HepG2 (cell line): ENCODE measurements around the gene PIEZO1.

Experiments used
- ATF1 ChIP-seq: IDR thresholded peaks from 2 replicates; pipeline ENCODE4 v1.6.1; 2016; ENCODE audit warnings: mild to moderate bottlenecking, control low read depth
- HDAC2 ChIP-seq: sonication (generic); formaldehyde crosslinking; IDR thresholded peaks from 2 replicates; pipeline ENCODE4 v1.4.0; 2020; ENCODE audit warnings: missing genetic modification reagents
- NFYB ChIP-seq: sonication (generic); formaldehyde crosslinking; IDR thresholded peaks from 2 replicates; pipeline ENCODE4 v1.4.0; 2020; ENCODE audit warnings: missing genetic modification reagents
- SMC3 ChIP-seq: IDR thresholded peaks from 2 replicates; pipeline ENCODE4 v1.6.1; 2011; ENCODE audit warnings: low read length, improper control_type of control experiment
- TF ChIP-seq, protein P1 (sequence below): sonication (generic); formaldehyde crosslinking; IDR thresholded peaks from 2 replicates; pipeline ENCODE4 v1.4.0; 2020; ENCODE audit warnings: low read depth, mild to moderate bottlenecking, missing genetic modification reagents
- TF ChIP-seq, protein P2 (sequence below): sonication (generic); formaldehyde crosslinking; IDR thresholded peaks from 2 replicates; pipeline ENCODE4 v1.5.0; 2020; ENCODE audit warnings: mild to moderate bottlenecking, missing genetic modification reagents, moderate library complexity
- TF ChIP-seq, protein P3 (sequence below): sonication (generic); formaldehyde crosslinking; IDR thresholded peaks from 2 replicates; pipeline ENCODE4 v1.5.1; 2020; ENCODE audit warnings: mild to moderate bottlenecking, missing genetic modification reagents, moderate library complexity

DNA sequence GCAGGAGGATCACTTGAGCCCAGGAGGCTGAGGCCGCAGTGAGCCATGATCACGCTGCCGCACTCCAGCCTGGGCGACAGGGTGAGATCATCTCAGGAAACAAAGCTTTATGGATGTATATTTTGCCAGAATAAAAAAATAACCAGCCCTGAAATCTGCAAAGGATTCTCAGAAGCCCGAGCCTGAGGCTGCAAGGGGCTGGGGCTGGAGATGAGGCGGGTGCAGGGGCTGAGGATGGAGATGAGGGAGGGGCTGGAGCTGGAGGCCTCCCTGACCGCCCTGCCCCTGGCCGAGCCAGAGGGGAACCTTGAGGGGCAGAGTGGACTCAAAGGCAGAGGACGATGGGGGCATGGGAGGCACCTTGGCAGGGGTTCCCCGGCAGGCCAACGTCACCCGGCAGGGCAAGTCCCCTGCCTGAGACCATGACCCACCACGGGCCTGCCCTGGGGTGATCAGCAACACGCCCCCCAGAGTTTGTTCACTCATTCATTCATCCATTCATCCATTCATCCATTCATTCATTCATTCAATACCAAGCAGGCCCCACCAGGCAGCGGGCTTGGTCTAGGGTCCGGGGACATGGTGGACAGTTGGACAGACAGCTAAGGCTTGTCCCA lies 32.5 kb downstream of the PIEZO1 start:
- TF ChIP-seq, protein P1, sequence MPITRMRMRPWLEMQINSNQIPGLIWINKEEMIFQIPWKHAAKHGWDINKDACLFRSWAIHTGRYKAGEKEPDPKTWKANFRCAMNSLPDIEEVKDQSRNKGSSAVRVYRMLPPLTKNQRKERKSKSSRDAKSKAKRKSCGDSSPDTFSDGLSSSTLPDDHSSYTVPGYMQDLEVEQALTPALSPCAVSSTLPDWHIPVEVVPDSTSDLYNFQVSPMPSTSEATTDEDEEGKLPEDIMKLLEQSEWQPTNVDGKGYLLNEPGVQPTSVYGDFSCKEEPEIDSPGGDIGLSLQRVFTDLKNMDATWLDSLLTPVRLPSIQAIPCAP, result no peak
- TF ChIP-seq ATF1 (CRISPR knock-in tag) (no peak), SMC3 (no peak), HDAC2 (CRISPR knock-in tag) (no peak), NFYB (CRISPR knock-in tag) (no peak)
- TF ChIP-seq, protein P2, sequence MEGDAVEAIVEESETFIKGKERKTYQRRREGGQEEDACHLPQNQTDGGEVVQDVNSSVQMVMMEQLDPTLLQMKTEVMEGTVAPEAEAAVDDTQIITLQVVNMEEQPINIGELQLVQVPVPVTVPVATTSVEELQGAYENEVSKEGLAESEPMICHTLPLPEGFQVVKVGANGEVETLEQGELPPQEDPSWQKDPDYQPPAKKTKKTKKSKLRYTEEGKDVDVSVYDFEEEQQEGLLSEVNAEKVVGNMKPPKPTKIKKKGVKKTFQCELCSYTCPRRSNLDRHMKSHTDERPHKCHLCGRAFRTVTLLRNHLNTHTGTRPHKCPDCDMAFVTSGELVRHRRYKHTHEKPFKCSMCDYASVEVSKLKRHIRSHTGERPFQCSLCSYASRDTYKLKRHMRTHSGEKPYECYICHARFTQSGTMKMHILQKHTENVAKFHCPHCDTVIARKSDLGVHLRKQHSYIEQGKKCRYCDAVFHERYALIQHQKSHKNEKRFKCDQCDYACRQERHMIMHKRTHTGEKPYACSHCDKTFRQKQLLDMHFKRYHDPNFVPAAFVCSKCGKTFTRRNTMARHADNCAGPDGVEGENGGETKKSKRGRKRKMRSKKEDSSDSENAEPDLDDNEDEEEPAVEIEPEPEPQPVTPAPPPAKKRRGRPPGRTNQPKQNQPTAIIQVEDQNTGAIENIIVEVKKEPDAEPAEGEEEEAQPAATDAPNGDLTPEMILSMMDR (CRISPR knock-in tag), result no peak
- TF ChIP-seq, protein P3, sequence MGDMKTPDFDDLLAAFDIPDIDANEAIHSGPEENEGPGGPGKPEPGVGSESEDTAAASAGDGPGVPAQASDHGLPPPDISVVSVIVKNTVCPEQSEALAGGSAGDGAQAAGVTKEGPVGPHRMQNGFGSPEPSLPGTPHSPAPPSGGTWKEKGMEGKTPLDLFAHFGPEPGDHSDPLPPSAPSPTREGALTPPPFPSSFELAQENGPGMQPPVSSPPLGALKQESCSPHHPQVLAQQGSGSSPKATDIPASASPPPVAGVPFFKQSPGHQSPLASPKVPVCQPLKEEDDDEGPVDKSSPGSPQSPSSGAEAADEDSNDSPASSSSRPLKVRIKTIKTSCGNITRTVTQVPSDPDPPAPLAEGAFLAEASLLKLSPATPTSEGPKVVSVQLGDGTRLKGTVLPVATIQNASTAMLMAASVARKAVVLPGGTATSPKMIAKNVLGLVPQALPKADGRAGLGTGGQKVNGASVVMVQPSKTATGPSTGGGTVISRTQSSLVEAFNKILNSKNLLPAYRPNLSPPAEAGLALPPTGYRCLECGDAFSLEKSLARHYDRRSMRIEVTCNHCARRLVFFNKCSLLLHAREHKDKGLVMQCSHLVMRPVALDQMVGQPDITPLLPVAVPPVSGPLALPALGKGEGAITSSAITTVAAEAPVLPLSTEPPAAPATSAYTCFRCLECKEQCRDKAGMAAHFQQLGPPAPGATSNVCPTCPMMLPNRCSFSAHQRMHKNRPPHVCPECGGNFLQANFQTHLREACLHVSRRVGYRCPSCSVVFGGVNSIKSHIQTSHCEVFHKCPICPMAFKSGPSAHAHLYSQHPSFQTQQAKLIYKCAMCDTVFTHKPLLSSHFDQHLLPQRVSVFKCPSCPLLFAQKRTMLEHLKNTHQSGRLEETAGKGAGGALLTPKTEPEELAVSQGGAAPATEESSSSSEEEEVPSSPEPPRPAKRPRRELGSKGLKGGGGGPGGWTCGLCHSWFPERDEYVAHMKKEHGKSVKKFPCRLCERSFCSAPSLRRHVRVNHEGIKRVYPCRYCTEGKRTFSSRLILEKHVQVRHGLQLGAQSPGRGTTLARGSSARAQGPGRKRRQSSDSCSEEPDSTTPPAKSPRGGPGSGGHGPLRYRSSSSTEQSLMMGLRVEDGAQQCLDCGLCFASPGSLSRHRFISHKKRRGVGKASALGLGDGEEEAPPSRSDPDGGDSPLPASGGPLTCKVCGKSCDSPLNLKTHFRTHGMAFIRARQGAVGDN (CRISPR knock-in tag), result no peak
